Non-pigmented ciliary epithelial cell (primary cell): ENCODE results near the gene GSTM5.
"Not testable (repeated sequence)": the region's sequence is repeated elsewhere in the genome, so short reads cannot be mapped to it uniquely, and the experiment has no call there.

ENCODE experiments used
- DNase-seq: peaks from one replicate; pipeline ENCODE4 v3.0.0-alpha.2; 2010; ENCODE audit warnings: low read depth

The GSTM5 gene

DNA sequence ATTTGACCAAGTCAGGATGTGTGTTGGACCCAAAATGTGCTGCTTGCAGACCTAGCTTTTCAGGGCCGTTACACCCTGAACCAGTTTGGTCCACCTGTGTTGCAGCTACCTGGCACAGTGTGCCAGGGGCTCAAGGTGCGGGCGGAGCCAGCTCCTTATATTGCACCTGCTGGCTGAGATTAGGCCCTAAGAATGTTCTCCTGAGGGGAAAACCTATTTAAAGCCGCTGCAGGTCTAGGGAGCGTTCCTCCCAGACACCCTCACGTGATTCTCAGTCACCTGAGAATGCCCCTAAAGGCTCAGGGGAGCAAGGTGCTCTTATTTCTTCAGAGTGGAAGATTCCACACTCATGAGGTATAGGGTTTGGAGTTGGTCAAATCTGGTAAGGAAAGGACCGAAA, 16.8 kb downstream of the GSTM5 start:
- no peak for DNase-seq

DNA sequence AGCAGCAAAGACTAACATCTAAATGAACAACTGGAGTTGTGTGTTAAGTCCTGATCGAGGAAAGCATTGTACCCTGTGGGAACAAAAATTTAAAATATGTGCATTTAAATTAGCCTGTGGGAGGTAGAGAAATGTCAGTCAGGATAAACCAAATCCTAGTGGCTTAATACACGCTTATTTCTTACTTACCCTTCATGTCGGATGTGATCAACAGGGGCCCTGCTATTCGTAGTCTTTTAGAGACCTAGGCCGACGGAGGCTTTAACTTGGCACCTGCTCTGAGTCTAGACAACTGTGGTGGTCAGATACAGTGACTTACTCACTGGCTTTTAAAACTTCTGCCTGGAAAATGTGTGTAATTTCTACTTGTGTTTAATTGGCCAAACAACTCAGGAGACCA, 18.6 kb downstream of the GSTM5 start:
- DNase-seq: no peak

DNA sequence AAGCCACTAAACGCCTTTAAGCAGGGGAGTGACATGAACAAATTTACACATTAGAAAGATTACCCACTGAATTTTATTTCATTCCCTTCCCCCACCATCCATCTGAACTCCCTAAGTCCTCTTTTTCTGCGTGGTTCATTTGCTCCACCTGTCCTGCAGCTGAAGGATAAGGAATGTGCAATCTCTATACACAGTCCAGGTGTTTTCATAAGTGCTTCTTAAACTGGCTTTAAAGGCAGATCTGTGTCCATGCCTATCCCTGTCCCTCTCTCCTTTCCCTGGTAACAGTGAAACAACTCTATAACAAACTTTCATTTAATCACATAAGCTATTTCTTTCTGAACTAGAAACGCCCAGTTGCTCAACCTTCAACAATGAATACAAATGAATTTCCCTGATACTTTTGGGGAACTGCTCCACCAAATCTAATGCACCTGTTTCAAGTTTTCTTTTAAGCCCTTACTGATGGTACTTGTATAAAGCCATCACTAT, 20.4 kb downstream of the GSTM5 start:
- no peak for DNase-seq

DNA sequence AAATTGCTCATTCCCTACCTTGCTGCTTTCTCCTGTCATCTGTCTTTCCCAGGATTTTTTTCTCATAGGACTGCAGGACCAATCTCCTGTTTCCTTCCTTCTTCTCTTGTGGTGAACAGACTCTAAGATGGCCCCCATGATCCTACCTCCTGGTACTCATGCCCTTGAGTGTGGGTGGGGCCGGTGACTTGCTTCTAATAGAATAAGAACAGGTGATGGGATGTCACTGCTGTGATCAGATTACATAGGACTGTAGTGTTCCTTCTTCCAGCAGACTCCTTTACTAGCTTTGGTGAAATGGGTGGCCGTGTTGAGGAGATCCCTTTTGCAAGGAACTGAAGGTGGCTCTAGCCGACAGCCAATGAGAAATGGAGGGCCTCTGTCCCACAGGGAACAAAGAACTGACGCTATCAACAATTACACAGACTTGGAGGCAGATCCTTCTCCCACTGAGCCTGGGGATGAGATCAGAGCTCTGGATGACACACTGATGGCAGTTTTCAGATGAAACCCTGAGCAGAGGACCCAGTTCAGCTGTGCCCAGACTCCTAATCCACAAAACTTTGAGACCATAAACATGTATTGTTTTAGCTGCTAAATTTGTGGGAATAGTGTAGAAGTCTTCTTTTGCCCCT, 21.3 kb downstream of the GSTM5 start:
- DNase-seq: no peak

DNA sequence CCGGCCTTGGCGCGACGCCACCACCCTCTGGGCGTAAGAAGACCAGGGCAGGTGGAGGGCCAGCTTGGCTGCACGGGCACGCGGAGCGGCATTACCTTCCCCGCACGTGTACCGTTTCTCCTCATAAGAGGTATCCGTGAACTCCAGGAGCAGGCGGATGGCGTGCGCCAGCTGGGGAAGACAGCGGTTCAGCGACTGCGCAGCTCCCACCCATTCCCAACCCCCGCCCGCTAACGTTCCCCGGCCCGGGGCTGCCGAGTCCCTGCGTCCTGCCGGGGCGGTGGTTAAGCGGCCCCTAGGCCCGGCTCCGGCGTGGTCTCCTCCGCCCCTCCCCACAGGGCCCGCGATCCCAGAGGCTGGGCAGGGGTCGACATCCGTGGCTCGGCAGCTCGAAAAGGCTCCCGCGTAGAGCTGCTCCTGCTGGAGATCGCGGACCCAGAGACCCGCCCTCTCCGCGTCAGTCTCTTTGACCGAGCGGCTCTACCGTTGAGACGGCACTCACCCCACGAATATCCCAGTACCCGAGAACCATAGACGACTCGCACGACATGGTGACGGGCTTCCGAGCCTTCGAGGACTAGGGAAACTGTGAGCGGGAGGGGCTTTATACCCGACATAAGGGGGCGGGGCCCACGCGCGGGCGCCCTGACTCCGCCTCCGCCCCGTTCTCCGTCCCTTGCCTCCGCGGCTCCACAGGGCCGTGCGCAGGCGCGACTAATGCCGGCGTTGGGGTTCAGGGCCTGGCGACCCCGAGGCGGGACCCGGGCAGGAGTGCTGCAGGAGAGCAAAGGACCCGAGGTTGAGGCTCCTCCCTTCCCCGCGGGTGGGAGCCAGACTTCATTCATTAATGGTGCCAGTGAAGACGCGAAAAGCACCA, 27.9 kb downstream of the GSTM5 start:
- no peak for DNase-seq

DNA sequence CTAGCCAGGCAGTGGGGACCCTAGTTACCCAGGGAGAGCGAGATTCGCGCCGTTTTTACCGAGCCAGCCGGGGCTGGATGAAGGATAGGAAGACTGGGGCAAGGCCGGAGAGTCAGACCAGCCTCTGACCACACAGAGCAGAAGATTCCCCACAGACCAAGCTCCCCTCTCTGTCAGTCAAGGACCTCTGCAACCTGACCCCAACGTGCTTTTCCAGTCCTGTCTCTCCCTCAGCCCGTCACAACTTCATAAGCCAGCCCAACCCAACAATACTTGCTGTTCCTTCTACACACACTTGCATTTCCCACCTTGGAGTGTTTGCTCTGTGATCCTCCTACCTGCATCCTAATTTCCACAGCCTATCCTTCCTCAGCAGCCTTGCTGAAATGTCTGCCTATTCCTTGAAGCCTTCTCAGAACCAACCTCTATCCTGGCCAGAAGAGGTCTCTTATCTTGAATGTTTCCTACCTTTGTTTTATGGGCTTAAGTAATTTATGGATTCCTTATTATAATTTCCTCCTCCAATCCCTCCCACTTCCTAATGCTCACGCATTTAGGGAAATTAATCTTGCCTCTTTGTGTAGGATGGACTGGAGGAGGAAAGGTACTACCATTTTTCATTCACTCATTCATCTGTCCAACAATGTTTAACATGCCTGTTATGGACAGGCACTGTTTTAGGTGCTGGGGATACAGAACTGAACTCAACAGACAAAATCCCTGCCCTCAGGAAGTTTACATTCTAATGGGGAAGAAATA, 28.7 kb downstream of the GSTM5 start, which contains the start of gene GSTM3:
Gene GSTM3, minus strand, starts transcription at position 424 of the 759 bp plus-strand sequence. CDS start 751 bp downstream, outside the sequence.
- DNase-seq: no peak

DNA sequence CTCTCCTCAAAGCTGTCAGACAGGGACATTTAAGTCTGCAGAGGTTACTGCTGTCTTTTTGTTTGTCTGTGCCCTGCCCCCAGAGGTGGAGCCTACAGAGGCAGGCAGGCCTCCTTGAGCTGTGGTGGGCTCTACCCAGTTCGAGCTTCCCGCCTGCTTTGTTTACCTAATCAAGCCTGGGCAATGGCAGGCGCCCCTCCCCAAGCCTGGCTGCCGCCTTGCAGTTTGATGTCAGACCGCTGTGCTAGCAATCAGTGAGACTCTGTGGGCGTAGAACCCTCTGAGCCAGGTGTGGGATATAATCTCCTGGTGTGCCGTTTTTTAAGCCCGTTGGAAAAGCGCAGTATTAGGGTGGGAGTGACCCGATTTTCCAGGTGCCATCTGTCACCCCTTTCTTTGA, 36.3 kb downstream of the GSTM5 start:
- DNase-seq: not testable (repeated sequence)

DNA sequence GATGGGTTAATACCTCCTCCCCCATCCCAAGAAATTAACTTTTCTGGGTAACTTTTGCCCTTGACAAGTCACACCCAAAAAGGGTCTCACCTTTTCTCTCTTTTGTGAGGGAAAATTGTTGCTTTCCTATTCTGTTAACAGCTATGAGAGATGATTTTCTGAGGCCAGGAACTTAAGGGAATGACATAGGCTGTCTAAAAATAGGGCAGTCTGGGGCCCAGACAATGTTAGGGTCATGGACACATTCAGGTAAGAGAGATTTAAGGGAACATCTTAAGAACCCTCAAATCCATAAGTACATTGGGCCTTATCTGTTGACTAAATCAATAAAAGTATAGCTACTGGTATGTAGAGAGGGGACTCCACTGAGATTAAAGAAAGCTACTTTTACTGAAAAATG, 37.2 kb downstream of the GSTM5 start:
- no peak for DNase-seq

DNA sequence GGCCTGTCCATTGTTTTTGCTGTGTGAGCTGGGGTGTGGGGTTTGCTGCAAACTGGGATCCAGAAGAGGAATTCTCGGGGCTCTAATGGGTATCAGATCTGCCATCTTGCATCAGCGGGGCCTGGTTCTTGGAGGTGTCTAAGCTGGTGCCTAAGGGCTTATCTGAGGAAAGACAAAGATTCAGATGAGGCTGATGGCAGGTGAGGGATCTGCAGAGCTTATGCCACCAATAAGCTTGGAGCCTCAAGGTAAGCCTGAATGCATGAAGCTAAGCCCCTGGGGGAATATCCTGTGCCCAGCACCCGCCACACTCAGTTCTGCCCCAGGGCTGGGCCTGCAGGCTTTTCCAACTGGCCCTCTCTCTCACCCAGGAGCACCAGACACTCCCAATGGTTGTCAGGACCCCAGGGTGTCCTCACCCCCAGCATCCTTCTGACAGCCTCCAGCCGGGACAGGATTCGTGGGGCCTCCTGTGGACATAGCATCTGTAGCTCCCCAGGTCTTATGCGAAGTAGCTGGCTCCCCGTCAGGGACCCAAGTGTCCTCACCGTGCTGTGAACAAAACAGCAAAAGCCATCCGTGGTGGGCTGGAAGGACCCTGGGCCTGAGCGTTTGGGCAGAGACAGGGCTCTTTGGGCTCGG, 38.3 kb downstream of the GSTM5 start:
- DNase-seq: no peak

DNA sequence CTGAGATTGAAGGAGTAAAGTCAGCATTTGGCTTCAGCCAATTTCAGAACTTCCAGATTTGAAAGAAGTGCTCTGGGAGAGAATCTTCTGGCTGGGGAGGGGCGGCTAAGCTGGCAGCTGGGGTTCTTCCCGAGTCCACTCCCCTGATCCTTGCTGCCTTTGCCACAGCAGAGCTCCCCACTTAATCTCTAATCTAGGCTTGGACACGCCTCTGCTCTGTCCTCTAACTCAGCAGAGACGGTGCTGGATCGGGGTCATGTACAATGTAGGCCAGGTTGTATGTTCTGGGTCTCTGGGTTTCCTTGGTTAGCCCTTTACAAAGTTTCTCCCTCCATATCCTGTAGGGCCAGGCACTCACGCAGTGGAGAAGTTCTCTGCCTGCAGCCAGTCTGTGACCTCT, 38.9 kb downstream of the GSTM5 start:
- no peak for DNase-seq

DNA sequence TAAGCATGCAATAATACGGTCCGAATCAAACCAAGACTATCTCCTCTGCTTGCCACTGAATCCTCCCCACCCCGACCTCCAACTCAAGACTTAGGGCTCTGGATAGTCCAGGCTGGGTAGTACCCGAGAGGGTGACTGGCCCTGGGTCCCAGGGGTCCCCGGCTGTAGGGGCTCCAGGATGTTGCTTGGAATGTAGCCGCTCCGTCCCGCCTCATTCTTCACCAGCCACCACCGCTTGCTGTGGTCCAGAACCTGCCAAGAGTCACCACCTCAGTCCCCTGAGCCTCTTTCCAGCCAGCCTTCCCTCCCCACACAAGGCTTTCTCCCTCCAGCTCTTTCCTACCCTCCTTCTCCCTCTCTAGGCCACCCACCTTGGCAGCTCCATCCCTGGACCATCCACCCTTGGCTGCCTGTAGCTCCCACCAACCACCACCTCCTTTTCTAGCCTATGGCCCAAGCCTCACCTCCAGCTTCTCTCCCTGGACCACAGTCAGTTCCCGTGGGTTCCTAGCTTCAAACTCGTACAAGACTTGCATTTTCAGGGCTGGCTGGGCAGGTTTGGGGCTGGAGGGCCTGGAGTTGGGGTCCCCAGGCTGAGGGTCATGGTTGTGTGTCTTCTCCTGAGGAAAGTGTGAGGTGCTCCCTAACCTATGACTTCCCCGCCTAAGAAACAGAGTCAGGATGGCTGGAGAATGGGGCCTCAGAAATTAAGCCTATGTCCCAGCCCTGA, 39.6 kb downstream of the GSTM5 start:
- no peak for DNase-seq

DNA sequence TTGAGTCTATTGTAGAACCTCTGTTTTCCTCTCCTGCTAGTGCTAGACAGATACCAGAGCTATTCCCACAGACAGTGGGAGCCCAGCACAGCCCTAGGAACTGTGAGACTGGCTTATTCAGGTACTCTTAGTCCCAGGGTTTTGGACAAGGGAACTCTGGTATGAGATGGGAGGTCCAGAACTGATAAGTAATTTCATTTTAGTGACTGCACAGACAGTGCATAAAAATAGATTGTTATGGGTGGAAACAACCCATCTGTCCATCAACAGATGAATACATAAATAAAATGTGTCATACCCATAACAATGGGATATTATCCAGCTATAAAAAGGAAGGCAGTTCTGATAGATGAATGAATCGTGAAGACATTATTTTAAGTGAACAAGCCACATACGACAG, 42.7 kb downstream of the GSTM5 start:
- no peak for DNase-seq

DNA sequence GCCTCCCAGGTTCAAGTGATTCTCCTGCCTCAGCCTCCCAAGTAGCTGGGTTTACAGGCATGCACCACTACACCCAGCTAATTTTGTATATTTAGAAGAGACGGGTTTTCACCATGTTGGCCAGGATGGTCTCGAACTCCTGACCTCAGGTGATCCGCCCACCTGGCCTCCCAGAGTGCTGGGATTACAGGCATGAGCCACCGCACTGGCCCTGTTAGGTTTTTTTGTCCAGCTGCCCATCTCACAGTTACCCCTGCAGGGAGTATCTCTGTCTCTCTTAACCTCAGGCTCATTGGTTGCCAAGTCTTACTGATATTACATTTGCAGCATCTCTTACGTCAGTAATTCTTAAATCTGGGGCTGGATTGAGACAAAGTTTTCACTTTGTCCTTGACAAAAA, 44.3 kb downstream of the GSTM5 start:
- not testable (repeated sequence) for DNase-seq

DNA sequence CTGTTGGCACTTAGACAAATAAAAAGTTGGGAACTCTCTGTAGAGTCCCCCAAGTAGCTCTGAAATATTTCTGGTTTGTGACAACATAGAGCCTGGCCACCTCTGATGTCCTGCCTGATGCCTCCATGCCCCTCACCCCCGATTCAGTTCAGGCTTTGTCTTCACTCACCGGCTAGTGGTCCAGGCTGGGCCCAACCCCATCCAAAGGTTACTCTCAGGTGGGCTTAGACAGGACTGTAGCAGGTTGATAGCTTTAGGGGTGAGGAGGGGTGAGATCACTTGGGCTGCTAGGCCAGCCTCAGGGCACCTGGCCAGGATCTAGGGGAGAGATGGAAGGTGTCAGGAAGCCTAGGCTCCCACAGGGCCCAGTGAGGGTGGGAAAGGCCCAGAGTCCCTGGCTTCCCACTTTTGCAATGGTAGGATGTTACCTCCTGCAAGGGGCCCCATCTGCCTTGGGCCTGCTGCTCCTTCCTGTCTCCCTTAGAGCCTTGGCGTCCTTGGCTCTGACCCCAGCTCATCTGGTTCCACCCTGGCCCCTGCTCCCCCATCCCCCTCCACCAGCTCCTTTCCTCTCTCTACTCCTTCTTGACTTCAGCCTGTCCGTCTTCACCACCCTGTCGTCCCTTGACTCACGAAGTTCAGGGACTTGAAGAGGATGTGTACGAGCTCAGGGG, 44.9 kb downstream of the GSTM5 start:
- no peak for DNase-seq

DNA sequence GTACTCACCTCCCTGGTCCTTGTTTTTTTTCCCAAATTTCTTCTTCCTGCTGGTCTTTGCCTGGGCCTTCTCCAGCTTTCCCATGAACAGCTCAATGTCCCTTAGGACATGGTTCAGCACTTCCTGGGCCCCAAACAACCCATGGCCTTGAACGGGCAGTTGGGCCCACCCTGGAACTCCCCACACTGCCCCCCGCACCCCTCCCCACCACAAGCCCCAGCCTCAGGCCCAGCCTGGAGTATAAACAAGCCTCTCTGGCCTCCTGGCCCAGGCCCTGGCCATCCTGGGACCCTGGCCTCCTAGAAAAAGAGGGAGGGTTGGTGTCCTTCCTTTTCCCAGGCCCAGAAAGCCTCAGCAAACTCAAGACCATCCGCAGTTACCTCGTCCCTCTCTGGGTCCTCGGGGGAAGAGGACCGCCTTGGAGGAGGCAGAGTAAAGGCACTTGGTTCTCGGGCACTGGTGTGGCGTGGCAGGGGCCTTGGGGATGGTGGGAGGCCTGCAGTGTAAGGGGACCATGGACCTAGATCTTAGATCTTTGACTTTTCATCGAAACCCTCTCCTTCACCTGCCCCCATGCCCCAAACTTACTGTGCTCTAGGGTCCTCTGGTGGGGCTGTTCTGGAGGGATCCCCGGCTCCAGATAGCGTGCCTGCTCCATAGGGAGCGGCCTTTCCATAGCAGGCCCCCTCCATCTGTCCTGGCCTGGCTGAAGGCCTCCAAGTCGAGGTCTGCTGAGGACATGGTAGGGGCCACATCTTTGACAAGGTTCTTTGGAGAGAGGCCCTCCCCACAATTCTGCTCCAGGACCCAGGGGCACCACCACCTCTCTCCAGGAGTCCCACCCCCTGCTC, 46.1 kb downstream of the GSTM5 start:
- no peak for DNase-seq

DNA sequence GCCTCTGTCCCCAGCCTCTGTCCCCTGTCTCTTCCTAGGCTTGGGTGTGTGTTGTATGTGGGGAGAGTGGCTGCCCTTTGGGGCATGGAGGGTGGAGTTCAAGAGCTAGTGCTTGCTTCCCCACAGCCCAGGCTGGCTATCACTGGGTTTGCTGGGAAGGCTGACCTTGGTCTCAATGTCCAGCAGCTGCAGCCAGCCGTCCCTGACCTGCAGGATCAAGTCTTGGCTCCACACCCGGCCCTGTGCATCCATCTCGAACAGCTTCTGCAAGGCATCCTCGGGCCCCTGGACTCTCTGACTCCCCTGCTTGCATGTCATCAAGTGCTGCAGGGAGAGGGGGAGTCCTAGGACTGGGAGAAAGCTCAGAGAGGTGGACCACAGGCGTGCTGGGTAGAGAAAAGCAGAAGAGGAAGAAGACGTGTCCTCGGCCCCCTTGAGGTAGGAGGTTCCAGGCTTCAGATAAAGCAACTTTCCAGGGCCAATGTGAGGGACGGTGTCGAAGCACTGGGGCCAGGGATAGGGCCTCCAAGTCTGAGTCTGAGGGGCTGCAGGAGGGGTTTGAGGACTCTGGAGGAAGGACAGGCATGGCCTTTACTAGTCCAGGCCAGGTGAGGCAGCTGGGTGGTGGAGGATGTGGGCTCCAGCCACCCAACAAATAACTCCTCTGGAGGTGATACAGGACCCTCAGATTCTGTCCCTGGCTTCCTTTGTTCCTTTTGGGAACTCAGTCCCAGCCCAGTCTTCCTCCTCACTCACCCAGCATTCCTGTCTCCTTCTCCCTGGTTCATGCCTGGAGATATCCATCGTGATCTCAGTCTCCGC, 47.7 kb downstream of the GSTM5 start:
- DNase-seq: no peak

DNA sequence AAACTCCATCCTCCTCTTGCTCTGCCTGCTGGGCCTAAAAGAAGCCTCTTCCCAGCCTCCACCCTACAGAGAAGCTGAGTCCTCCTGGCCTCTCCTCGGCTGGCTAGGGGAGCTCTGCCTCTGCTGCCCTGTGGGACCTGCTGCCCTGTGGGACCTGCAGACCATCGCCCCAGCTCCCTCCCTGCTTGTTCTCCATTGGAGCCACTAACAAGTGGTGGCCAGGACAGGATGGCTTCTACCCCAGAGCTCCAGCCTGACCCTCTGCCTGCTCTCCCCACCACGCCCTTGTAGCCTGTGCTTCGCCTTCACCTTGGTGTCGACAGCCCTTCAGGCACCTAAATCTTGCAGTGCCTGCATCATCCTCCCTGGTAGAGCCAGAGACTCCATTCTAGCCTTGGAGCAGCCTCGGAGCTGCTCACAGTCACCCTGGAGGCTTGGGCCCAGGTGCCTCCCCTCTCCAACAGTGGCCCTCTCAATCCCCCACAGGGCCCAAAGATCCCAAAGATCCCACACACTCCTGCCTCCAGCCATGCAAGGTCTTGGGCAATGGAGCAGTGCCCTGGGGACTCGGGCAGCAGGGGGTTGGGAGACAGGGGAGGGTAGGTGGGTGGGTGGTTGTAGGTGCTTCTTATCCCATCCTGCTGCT, 48.7 kb downstream of the GSTM5 start:
- DNase-seq: no peak

DNA sequence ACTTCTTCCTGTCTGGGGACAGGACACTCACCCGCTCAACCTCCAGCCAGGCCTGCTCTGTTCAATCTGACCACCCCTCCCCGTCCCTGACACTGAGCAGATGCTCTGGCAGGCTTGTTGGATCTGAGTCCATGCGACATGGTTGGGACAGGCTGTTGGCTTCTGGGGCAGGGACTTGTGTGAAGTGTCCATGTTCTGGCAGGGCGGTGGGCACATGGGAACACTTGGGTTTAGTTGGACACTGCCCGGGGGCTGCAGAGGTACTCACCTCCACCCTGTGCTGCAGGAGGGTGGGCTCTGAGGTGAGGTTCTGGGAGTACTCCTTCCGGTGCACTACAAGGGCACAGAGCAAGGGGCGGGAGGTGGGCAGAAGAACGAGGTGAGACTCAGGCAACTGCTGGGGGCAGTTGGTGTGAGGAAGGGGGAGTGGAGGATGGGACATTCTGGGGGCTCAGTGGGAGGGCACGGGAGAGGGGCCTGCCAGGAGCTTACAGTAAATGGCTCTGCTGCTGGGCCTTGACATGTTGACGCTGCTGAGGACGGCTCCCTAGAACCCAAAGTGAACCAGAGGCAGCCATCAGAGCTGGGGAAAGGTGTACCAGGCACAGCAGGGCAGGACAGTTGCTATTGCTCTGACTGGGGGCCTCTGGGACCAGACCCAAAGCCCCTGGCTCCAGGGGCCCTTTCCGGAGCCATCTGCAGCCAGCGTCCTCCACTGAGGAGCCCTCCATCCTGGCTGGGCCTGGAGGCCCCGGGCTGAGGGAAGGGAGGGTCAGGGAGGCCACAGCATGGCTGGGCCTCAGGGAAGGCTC, 49.4 kb downstream of the GSTM5 start:
- DNase-seq: no peak
